ENCODE data around the gene IVNS1ABP. TPM values are rescaled to one million over a fixed set of nuclear protein-coding genes. Genes with fewer than 3 reads are reported as not detected.

The IVNS1ABP gene
- total and polyA plus RNA-seq, 9 of the 15 experiments (the other 6 are each of a cell fraction or from before 2014, with no cell fraction given) = 30.6 to 126 (median 77.7) TPM

GRCh38 chr1:185292237-185292636 is 24.8 kb downstream of the IVNS1ABP start (continued):
- peak; percentile 65 for TF ChIP-seq ZNF512 (tag; IDR thresholded peaks at IDR 0.05)
- TF ChIP-seq, protein P1, sequence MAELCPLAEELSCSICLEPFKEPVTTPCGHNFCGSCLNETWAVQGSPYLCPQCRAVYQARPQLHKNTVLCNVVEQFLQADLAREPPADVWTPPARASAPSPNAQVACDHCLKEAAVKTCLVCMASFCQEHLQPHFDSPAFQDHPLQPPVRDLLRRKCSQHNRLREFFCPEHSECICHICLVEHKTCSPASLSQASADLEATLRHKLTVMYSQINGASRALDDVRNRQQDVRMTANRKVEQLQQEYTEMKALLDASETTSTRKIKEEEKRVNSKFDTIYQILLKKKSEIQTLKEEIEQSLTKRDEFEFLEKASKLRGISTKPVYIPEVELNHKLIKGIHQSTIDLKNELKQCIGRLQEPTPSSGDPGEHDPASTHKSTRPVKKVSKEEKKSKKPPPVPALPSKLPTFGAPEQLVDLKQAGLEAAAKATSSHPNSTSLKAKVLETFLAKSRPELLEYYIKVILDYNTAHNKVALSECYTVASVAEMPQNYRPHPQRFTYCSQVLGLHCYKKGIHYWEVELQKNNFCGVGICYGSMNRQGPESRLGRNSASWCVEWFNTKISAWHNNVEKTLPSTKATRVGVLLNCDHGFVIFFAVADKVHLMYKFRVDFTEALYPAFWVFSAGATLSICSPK (IDR thresholded peaks at IDR 0.05; ENCODE audit: borderline replicate concordance) = 0 out of 2 replicates have a peak, but pooled peaks have one; percentile 71
- TF ChIP-seq ZNF12 (CRISPR knock-in tag; IDR thresholded peaks at IDR 0.05) = no peak
- TF ChIP-seq SPI1 (IDR thresholded peaks at IDR 0.05; ENCODE audit: borderline replicate concordance, low read depth, low read length) = 0 out of 2 replicates have a peak, but pooled peaks have one; percentile 19
- TF ChIP-seq, protein P2, sequence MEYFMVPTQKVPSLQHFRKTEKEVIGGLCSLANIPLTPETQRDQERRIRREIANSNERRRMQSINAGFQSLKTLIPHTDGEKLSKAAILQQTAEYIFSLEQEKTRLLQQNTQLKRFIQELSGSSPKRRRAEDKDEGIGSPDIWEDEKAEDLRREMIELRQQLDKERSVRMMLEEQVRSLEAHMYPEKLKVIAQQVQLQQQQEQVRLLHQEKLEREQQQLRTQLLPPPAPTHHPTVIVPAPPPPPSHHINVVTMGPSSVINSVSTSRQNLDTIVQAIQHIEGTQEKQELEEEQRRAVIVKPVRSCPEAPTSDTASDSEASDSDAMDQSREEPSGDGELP (CRISPR knock-in tag; IDR thresholded peaks at IDR 0.05; ENCODE audit: borderline replicate concordance) = no peak
- TF ChIP-seq SAFB (IDR thresholded peaks at IDR 0.05; ENCODE audit: borderline replicate concordance, low read depth, low read length) = no peak
- TF ChIP-seq STAT5A (IDR thresholded peaks at IDR 0.05; ENCODE audit: borderline replicate concordance, low read length) = no peak
- TF ChIP-seq RBM14 (IDR thresholded peaks at IDR 0.05; ENCODE audit: borderline replicate concordance, insufficient read depth, low read depth, low read length) = no peak
- TF ChIP-seq PCBP2 (IDR thresholded peaks at IDR 0.05; ENCODE audit: low read depth, low read length, poor library complexity, severe bottlenecking) = no peak
- TF ChIP-seq MTA2 (IDR thresholded peaks at IDR 0.05; ENCODE audit: low read depth) = no peak
- TF ChIP-seq ZKSCAN1 (IDR thresholded peaks at IDR 0.05; ENCODE audit: low read depth, low read length) = no peak
- no peak for TF ChIP-seq MTA1 (IDR thresholded peaks at IDR 0.05; ENCODE audit: borderline replicate concordance)
- no peak for TF ChIP-seq TEAD1 (CRISPR knock-in tag; IDR thresholded peaks at IDR 0.05)
- TF ChIP-seq, protein P3, sequence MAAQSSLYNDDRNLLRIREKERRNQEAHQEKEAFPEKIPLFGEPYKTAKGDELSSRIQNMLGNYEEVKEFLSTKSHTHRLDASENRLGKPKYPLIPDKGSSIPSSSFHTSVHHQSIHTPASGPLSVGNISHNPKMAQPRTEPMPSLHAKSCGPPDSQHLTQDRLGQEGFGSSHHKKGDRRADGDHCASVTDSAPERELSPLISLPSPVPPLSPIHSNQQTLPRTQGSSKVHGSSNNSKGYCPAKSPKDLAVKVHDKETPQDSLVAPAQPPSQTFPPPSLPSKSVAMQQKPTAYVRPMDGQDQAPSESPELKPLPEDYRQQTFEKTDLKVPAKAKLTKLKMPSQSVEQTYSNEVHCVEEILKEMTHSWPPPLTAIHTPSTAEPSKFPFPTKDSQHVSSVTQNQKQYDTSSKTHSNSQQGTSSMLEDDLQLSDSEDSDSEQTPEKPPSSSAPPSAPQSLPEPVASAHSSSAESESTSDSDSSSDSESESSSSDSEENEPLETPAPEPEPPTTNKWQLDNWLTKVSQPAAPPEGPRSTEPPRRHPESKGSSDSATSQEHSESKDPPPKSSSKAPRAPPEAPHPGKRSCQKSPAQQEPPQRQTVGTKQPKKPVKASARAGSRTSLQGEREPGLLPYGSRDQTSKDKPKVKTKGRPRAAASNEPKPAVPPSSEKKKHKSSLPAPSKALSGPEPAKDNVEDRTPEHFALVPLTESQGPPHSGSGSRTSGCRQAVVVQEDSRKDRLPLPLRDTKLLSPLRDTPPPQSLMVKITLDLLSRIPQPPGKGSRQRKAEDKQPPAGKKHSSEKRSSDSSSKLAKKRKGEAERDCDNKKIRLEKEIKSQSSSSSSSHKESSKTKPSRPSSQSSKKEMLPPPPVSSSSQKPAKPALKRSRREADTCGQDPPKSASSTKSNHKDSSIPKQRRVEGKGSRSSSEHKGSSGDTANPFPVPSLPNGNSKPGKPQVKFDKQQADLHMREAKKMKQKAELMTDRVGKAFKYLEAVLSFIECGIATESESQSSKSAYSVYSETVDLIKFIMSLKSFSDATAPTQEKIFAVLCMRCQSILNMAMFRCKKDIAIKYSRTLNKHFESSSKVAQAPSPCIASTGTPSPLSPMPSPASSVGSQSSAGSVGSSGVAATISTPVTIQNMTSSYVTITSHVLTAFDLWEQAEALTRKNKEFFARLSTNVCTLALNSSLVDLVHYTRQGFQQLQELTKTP (IDR thresholded peaks at IDR 0.05; ENCODE audit: low read depth in 1 of 2, partially characterized antibody in 2 of 2) = no peak
- TF ChIP-seq HSF4 (CRISPR knock-in tag; IDR thresholded peaks at IDR 0.05; ENCODE audit: borderline replicate concordance) = no peak
